MM.1S (cell line): ENCODE data around the gene PITPNM3.

Experiments
- CTCF ChIP-seq: fragments of 300-600 bp; sonication (generic); IDR thresholded peaks from 2 replicates; pipeline ENCODE4 v1.5.1; 2016; ENCODE audit warnings: antibody characterized with exemption, low read length, mixed read lengths
- EZH2 ChIP-seq: fragments of 300-600 bp; sonication (generic); optimal IDR thresholded peaks from 2 replicates; pipeline ENCODE3; 2017; ENCODE audit warnings: low read depth, mild to moderate bottlenecking, antibody characterized with exemption, low read length, mixed read lengths
- EZH2phosphoT487 ChIP-seq: fragments of 300-600 bp; sonication (generic); IDR thresholded peaks from 2 replicates; pipeline ENCODE4 v1.6.1; 2018; ENCODE audit warnings: antibody characterized with exemption, low read length

- TF ChIP-seq CTCF (no peak), EZH2 (no peak), EZH2phosphoT487 (no peak)
Observed at GRCh38 chr17:6506679-6507231, 49.6 kb downstream of the PITPNM3 start.
